ENCODE measurements around the gene NAA15.
A peak's percentile ranks its signal among the peaks of the same experiment; 100 is the strongest.

Gene NAA15

DNA sequence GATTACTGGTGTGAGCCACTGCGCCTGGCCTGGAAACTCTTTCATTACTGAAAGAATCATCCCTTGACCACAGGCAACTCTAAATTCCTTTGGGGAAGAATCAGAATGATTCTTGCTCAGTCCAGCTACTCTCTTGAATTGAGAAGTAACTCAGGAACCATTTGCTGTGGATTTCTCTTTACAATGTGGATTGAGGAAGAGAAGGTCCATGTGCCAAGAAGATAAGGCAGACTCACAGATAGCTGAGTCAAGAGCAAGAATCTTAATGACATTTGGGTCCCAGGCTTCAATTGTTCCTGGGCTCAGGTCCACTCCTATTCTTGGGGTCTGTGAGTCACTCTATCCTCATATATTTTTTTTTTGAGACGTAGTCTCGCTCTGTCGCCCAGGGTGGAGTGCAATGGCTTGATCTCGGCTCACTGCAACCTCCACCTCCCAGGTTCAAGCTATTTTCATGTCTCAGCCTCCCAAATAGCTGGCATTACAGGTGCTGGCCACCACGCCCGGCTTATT is 15.1 kb upstream of the NAA15 start:
- Mint-ChIP-seq H3K27me3 (ENCODE audit: low read depth) (peaks cover 9% of the 10 kb centered on the region), H3K9me3 (no peaks in the 10 kb centered on the region), H3K4me3 (no peak overlapping the region), H3K27ac (no peak overlapping the region), H3K36me3 (ENCODE audit: low read depth) (peaks cover 21% of the 10 kb centered on the region), H3K4me1 (no peaks in the 10 kb centered on the region)
- TF ChIP-seq, protein P1, sequence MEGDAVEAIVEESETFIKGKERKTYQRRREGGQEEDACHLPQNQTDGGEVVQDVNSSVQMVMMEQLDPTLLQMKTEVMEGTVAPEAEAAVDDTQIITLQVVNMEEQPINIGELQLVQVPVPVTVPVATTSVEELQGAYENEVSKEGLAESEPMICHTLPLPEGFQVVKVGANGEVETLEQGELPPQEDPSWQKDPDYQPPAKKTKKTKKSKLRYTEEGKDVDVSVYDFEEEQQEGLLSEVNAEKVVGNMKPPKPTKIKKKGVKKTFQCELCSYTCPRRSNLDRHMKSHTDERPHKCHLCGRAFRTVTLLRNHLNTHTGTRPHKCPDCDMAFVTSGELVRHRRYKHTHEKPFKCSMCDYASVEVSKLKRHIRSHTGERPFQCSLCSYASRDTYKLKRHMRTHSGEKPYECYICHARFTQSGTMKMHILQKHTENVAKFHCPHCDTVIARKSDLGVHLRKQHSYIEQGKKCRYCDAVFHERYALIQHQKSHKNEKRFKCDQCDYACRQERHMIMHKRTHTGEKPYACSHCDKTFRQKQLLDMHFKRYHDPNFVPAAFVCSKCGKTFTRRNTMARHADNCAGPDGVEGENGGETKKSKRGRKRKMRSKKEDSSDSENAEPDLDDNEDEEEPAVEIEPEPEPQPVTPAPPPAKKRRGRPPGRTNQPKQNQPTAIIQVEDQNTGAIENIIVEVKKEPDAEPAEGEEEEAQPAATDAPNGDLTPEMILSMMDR (IDR thresholded peaks at IDR 0.05; ENCODE audit: unreplicated experiment in 3 of 3): no peak

DNA sequence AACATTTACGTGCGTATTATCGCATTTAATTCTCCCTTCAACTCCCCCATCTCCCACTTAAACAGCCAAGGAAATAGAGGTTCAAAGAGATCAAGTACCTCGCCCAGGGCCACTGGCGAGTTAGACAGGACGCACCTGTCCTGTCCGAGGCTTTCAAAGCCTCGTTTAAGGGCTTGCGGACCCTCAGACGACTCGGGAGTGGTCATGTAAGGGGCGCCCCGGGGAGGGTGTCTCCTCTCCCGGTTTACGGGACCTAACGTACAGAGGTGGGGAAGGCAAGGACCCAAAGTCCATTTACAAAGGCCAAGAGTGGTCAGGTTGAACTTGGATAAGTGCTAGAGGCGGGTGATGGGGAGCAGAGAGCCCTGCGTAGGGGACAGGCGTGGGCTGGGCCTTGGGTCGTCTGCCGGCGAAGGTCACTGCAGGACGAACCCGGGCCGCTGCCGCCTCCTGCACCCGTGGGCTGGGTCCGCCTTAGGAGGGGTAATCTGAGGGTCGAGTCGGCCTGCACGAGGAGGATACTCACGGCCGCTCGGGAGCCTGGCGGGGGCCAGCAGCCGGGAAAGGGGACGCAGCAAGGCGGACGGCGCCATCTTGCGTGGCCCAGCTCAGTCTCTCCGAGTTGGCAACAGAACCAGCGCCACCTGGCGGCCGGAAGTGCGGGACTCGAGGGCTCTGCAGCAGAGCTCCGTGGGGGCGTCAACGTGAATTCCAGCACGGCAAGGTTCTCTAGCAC is 5.9 kb upstream of the NAA15 start:
- Mint-ChIP-seq H3K27ac (peak overlapping the region; percentile 98), H3K4me1 (peaks cover 36% of the 10 kb centered on the region), H3K9me3 (no peaks in the 10 kb centered on the region)

DNA sequence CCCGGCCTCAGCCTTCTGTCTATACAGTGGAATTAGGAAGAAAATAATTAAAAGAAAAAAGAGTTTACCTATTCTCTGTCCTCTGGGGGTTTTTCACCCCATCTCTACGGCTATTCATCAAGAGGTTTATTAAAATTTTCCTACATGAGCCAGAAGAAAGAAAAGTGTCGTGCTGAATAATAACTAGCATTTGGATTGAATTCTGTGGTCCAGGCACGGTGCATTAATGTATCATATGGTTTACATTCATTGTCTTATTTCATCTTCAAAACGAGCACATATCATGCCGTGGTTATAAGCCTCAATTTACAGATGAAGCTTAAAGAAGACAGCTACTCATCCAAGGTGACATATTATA is 5.4 kb upstream of the NAA15 start:
- H3K27me3 Mint-ChIP-seq (ENCODE audit: low read depth): no peaks in the 10 kb centered on the region
- TF ChIP-seq, protein P1 (IDR thresholded peaks at IDR 0.05; ENCODE audit: unreplicated experiment in 3 of 3): peak in 1 of 3 experiments; percentile 11
- peaks cover 21% of the 10 kb centered on the region for H3K36me3 Mint-ChIP-seq (ENCODE audit: low read depth)
- H3K4me3 Mint-ChIP-seq: peak overlapping the region; percentile 99
- H3K4me1 Mint-ChIP-seq: peaks cover 41% of the 10 kb centered on the region
- H3K9me3 Mint-ChIP-seq: no peaks in the 10 kb centered on the region
- peak overlapping the region; percentile 98 for H3K27ac Mint-ChIP-seq

More for the DNA sequence above, 5.9 kb upstream of the NAA15 start:
- Mint-ChIP-seq H3K36me3 (ENCODE audit: low read depth) (peaks cover 22% of the 10 kb centered on the region), H3K4me3 (peak overlapping the region; percentile 99), H3K27me3 (ENCODE audit: low read depth) (no peaks in the 10 kb centered on the region)
- TF ChIP-seq, protein P1 (IDR thresholded peaks at IDR 0.05; ENCODE audit: unreplicated experiment in 3 of 3): peak; percentile 96 to 98 (median 97)

DNA sequence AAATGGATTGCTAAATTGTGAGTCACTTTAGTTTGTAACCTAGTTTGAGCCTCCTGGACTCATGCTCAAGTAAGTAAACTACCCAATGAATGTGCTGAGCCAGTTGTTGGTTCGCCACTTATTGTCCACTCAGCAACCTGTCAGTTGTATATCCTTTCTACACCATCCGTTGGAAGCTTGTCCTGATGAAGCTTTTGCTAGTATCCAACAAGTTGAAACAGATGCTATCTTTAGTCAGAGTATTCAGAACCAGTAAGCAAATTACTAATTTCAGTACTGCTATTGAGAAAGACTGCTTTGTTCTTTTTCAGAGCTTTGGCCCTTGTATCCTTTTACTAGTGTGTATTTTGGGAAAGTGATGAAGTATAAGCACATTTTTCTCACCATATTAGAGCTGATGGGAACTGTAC is 4.3 kb upstream of the NAA15 start:
- no peaks in the 10 kb centered on the region for H3K9me3 Mint-ChIP-seq
- peaks cover 44% of the 10 kb centered on the region for H3K4me1 Mint-ChIP-seq
- H3K27me3 Mint-ChIP-seq (ENCODE audit: low read depth): no peaks in the 10 kb centered on the region
- peak overlapping the region in 2 of 3 experiments; percentile 38 for H3K27ac Mint-ChIP-seq
- TF ChIP-seq, protein P1 (IDR thresholded peaks at IDR 0.05; ENCODE audit: unreplicated experiment in 3 of 3): no peak
- peak overlapping the region in 2 of 3 experiments; percentile 41 to 65 for H3K4me3 Mint-ChIP-seq
- peaks cover 17% of the 10 kb centered on the region for H3K36me3 Mint-ChIP-seq (ENCODE audit: low read depth)

DNA sequence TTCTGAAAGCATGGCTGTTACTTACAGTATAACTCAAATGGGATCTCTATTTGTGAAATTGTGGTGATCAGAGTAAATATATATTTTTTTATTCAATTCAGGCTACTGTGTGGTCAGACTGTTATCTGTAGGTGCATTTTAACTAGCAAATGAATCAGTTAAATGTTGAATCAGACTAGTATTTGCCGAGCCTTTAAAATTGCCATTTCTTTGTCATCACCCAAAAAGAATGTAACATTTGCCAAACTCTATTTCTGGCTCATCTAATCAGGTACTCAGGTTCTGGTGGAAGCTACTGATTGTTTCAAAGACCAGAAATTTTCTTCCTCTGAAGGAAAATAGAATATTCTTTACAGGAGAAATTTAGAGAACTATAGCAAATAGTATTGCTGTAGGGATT is 1.8 kb upstream of the NAA15 start:
- Mint-ChIP-seq H3K4me1 (peaks cover 56% of the 10 kb centered on the region), H3K27ac (peak overlapping the region; percentile 90 to 99 (median 96)), H3K4me3 (peak overlapping the region; percentile 98 to 99 (median 98)), H3K36me3 (ENCODE audit: low read depth) (peaks cover 9% of the 10 kb centered on the region), H3K9me3 (no peaks in the 10 kb centered on the region), H3K27me3 (ENCODE audit: low read depth) (no peaks in the 10 kb centered on the region)
- TF ChIP-seq, protein P1 (IDR thresholded peaks at IDR 0.05; ENCODE audit: unreplicated experiment in 3 of 3): no peak
